Cerebellar cortex (tissue), 1 donor: ENCODE data around the gene IFNA8.
"Not testable (repeated sequence)": the region's sequence is repeated elsewhere in the genome, so short reads cannot be mapped to it uniquely, and the experiment has no call there.

Experiments used
- DNase-seq: peaks from one replicate; pipeline ENCODE4 v3.0.0-alpha.2; 2015; ENCODE audit warnings: low spot score

Gene IFNA8

DNA sequence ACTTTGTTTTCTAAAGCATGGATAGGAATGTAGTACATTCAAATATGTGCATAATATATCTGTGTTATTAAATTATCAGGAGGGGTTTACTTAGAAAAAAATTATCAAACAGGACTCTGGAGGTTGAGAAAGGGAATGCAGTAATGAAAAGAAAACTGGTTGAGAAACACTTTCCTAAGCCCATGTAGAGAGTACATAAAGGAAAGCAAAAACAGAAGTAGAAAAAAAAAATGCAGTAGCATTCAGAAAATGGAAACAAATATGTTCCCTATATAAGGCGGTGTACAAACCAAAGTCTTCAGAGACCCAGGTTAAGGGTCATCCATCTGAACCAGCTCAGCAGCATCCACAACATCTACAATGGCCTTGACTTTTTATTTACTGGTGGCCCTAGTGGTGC, at the start of gene IFNA8:
IFNA8 (plus strand) TSS at position 301 of the 400 bp plus-strand sequence; CDS start at position 361, 60 bp downstream.
- no peak for DNase-seq

DNA sequence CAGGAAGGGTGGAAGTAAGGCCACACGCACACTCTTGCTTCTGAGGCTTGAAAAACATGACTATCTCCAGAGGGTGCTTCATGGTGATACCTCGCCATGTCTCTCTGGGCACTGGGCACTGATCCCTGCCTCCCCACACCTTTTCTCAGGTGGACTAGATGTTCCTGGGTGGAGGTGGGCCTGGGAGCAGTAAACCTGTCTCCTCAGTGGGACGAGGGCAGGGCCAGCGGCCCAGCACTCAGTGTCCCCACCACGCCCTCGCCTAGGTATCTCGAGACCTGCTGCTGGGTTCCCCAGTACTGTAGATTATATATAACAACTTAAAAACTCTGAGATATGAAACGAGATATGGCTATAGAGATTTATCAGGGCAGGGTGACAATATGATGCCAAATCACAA, 46.6 kb upstream of the IFNA8 start:
- no peak for DNase-seq

DNA sequence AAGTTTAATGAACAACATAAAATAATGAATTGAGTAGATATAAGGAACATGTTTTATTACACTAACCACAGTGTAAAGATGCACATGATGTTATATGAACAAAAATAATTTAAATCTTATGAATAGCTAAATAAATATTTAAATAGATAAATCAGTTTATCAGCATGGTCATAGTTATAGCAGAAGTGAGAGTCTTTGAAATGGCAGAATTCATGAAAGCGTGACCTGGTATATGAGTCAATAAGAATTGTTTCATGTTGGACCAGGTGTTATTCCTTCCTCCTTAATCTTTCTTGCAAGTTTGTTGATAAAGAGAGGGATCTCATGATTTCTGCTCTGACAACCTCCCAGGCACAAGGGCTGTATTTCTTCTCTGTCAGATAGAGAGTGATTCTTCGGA, 41.7 kb upstream of the IFNA8 start:
- DNase-seq: not testable (repeated sequence)

DNA sequence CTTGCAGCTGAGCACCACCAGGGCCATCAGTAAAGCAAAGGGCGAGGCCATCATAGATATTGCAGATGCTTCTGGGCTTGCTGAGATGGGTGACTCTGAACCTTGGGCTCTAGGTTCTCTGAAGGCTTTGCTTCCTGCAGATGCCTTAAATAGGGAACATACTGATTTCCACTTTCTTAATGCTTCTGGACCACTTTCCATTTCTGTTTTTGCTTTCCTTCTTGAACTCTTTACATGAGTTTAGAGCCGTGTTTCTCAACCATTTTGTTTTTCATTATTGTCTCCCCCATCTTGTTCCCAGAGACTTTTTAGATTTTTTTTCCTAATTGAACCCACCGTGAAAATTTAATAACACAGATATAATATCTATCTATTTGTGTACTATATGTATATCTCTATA, 41.0 kb upstream of the IFNA8 start, which contains the start of gene IFNA13:
IFNA13 (minus strand) TSS at position 101 of the 400 bp plus-strand sequence; CDS start at position 54, 47 bp downstream.
- no peak for DNase-seq

DNA sequence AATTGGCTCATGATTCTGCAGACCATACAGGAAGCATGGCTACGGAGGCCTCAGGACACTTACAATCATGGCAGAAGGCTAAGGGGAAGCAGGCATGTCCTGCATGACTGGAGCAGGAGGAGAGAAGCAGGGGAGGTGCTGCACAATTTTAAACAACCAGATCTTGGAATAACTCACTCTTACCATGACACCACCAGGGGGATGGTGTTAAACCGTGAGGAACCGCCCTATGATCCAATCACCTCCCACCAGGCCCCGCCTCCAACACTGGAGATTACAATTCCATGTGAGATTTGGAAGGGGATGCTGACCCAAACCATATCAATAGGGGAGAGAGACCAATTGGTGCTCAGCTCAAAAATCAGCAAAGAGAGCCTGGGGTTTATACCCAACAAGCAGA, 37.5 kb upstream of the IFNA8 start:
- not testable (repeated sequence) for DNase-seq

DNA sequence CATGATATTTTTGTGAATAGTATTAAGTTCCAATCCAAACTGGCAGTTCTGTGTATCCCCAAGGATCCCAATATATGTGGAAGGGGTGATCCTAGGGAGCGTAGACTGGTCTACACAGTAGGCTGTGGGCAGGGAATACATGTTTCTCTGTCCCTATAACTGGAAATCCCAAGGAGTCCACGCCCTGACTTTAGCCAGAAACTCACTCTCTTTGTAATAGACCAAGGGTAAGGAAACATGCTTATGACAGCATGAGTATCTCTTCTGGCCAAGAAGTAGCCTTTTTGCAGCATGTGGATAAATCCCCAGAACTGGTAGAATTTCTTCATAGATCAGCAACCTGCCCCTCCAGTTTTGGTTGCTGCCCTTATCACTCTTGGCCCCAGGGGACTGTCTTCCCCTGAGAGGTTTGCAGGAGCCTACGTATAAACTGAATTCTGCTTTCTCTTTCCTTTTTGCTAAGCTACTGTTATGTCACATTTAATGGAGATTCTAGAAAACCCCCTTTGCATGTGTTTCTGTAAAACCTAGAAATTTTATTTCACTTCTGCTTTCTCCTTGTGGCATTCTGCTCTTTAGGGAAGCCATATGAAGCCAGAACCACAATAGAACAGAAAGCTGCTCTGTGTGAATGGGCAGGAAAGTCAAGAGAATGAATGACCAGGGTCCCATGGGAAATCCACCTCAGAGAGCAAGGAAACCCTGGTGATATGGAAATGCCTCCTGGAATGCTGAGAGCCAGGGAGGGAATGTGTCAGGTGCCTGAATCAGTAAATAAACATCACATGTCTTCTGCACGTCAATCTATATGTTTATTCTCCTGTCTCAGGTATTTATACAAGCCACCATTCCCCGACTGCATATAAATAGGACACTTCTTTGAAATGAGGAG, 27.2 kb upstream of the IFNA8 start:
- DNase-seq: no peak

DNA sequence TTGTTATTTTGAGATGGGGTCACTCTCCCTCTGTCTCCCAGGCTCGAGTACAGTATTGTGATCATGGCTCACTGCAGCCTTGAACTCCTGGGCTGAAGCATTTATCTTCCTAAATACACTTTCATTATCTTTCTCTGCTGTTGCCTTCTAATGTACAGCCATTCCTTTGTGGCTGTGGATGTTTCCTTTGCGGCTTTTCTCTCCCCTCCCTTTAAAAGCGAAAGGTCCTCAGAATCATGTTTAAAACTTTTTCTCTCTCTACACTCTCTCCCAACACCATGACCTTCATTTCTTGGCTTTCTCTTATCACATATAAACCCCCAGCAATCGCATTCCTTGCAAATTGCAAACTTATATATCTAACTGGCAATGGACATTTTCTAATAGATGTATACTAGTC, 25.3 kb upstream of the IFNA8 start:
- no peak for DNase-seq

DNA sequence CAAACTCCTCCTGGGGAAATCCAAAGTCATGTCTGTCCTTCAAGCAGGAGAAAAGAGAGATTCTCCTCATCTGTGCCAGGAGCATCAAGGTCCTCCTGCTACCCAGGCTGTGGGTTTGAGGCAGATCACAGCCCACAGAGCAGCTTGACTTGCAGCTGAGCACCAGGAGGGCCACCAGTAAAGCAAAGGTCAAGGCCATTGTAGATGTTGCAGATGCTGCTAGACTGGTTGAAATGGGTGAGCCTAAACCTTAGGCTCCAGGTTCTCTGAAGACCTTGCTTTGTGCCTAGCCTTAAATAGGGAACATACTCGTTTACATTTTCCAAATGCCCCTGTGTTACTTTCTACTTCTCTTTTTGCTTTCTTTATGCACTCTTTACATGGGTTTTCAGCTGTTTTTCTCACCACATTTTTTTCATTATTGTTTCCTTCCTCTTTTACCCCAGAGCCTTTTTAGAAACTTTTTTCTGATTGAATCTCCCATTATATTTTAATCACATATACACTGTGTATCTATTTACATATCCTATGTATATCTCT, 23.7 kb upstream of the IFNA8 start, which contains the start of gene IFNA2:
IFNA2 (minus strand) TSS at position 268 of the 540 bp plus-strand sequence; CDS start at position 199, 69 bp downstream.
- DNase-seq: no peak

DNA sequence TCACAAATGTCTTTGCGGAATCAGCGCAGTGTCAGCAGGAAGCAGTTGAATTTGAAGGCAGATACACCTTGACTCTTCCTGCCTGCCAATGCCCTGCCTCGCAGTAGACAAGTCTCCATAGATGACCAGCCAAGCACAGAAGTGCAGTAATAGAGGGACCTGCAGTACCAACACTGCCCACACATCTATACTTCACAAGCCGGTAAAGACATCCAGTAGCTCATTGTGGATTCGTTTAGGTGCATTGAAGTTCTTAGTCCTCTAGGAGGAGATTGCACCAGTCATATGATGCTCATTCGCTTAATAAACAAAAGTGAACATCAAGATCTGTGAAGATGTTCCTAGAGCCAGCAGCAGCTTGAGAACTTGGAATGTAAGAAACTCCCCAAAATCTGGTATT, 16.6 kb upstream of the IFNA8 start:
- DNase-seq: no peak

DNA sequence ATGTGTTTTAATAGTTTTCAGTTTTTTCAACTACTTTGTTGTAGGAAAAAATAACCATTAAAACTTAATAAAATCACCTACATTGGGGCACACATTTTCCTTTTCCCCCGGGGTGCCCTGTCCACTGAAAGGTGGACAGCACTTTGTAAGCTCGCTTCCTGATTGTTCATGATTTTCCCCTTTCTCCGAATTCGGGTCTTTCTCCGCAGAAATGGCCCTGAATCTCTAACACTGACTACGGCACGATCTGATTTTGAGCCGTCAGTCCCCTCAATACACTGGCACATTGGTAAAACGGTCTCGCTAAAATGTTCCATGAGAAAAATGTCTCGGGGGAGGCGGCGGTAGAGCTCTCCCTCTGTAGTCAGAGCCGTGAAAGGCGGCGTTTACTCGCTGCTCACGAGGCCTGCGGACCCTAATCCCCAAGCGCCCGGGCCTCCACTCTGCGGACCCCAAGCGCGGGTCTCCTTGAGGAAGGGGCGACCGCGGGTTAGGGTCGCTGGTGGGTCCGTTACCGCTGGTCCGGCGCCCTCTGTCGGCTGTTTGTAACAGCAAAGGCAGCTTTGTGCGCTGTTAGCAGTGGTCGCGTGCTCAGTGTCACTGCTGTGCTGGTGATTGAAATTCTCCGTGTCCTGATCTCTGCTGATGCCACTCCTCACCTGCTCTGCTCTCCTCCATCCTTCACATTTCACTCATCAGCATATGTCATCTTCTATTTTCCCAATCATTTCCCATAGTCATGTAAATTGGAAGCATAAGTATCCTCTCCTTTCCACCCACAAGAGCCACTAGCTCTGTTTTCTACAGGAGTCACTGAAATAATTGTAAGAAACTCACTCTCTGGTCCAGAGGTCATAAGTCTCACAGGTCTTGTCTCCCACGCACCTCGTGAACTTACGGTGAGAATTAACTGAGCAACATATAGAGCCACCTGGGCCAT, 12.9 kb upstream of the IFNA8 start:
- DNase-seq: peak; percentile 68

DNA sequence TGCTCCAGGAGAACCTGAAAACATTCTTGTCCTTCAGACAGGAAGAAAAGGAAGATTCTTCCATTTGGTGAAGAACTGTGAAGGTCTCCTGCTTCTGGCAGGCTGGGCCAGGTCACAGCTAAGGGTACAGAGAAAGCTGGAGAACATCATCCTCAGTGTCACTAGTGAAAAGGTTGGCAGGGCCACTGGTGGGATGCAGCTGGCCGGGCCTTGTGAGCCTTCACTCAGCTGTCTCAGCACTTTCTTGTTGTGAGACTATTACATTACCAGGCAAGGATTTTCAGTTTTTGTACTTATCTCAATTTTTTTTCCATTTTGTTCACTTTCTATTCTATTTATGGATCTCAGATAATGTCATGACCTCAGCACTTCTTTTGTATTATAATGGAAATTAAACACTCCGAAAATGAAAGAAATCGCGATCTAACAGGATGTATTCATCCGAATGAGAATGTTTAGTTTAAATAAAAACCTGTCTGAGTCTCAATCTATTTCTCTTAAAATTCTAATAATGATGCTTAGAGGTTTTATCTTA, 9.9 kb upstream of the IFNA8 start:
- no peak for DNase-seq

DNA sequence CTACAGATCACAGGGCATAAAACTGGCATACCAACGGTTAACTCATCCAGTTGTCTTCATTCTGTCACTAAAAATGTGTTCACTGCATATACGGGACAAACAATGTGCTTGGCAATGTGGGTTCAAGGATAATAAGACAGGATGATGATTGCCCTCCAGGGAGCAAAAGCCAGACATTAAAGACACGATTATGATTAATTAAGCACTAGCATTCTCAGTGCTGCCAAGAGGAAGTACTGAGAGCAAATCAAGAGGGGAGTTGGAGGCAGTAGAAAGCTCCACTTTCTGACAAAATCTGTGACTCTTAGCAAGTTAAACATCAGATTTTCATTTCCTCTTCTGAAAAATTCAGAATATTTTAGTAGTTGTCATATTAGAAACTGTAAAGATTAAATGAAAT, 9.0 kb upstream of the IFNA8 start:
- DNase-seq: no peak

DNA sequence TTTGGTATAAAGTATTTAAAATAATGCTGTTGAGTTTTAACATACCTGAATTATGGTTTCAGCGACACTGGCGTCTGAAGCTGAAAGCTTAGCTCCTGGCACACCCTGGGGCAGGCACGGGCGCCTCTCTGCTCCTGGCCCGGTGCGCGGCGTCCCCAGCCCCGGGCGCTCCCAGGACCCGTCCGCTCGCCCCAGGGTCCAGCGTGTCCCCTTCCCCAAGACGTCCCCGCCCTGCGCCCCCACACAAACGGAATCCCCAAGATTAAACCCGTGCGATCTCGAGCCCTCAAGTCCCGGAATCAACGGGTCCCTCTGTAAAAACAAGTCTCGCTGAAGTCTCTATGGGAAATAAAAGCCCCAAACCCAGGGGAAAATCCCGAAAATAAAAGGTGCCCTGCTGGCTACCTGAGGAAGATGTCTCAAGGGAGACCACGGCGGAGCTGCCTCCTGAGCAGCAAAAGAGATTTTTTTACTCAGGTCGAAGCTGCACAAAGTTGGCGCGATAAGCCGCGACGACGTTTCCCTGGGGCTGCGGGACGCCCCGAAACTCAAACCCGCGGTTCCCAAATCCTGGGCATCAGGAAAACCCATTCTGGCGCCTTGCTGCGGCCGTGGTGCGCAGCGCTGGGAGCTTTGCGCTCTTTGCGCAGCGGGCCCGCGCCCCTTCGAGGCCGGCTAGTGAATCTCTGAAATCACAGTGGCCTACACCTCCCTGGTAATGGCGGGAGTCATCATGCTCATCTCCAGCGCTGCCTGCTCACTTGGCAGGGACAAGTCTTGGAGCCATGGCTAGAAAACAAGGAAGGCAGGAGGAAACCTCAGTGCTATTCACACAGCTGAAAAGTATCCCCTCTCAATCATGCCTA, 6.3 kb upstream of the IFNA8 start:
- DNase-seq: peak; percentile 33

DNA sequence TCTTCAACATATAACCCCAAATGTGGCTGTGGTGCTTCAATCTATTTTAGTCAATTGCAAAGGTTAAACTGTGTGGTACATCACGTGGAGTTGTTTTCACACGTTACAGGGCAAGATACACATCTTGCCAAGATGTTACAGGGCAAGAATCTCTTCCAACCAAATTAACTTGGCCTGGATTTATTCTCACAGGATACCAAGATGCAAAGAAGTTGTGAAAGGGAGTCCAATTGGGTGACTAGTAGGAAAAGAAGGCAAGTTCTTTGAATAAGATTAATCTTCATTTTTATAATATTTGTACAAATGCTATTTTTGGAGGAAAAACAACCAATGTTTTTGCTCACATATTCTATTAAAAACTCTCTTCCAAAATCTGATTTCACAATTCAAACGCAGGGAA, 4.8 kb upstream of the IFNA8 start:
- DNase-seq: no peak

DNA sequence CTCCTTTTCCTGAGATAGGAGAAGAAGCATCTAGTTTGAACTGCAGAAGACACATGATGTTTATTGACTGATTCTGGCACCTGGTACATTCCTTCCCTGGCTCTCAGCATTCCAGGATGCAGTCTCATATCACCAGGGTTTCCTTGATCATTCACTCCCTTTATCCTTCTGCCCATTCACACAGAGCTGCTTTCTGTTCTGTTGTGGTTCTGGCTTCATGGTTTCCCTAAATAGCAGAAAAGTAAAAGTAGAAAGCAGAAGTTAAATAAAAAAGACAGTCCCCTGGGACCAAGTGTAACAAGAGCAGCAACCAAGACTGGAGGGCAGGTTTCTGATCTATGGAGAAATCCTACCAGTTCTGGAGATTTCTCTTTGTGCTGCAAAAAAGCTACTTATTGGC, 3.2 kb downstream of the IFNA8 start:
- DNase-seq: no peak

DNA sequence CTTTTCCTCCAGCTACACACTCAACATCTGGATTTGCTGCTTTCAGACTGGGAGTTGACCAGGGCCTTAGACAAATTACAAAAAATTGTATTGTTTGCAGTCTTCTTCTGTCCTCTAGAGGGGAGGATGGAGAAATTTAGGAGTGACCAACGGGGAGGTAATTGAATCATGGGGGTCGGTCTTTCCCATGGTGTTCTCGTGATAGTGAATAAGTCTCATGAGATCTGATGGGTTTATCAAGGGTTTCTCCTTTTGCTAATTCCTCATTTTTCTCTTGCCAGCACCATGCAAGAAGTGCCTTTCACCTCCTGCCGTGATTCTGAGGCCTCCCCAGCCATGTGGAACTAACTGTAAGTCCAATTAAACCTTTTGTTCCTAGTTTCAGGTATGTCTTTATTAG, 4.2 kb downstream of the IFNA8 start:
- DNase-seq: no peak

DNA sequence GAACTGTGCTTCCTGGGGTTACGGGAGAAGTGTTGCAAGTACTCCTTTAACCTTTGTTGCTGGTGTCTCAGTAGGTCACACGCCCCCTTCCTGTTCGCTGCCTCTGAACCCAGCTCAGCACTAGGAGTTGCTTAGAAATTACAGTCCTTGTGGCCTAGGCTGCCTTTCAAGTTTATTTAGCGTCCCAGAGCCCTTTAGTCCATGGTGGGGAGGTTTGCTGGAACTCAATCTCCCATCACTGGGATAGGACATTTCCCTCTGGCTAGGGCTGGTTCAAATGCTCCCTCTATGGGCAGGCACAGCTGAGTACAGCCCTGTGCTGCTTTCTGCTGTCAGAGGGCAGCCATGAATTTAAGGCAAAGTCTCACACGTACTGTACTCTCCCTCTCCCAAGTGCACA, 4.7 kb downstream of the IFNA8 start:
- no peak for DNase-seq

DNA sequence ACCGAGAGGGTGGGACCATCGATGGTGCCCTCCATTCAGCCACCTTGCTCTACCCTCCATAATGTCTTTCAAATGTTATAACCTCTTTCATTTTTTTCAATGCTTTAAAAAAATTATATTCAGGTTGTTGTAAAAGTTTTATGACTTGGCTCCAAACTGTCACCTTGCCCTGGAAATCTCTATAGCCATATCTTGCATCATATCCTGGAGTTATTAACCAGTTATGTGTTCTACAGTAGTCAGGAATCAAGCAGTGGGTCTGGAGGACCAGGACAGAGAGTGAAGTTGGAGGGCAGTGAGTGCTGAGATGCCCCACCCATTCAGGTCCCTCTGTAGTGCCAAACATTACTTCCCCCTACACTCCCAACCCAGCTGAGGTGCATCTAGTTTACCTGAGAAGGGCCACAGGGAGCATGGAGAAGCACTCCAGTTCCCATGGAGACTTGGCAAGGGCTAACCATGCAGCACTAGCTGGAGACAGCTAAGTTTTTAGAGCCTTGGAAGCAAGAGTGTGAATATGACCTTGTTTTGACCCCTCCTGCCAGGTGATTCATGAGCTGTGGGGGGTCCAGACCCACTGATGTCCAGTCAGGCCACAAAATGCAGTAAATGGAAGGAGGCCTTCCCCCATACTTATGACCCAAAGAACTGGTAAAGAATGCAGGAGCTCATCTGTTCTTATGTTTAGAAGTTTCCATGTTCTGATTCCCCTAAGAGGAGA, 5.5 kb downstream of the IFNA8 start:
- DNase-seq: no peak

DNA sequence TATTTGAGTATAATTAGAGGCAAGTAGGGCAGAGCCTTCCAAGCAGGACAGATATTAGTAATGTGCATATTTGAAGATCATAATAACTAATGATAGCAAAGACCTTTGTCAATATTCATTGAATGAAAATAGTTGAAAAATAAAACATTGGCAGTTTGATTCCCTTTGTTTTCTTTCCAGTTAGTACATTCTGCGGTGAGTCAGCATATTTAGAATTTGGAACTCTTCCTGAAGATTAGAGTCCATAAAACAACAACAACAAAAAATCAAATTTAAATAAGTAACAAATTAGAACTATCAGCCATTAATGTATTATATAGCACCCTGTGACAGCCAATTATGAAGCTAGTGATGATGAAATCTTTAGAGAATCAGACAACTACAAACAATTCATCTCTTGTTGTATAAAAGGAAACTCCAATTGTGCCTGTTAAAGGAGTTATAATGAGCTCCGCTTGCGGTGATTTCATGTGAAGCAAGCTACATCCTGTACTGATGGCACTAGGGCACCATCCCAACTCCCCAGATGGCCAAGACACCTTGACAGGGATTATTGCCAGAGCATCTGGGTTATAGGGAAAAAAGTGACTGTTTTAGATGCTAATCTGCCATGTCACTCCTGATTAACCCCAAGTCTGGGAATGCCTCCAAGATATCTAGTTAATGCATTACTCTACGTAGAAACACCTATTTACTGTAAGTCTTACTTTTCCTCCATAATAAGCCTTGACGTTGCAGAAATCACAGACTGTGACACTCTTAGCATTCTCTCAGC, 6.8 kb downstream of the IFNA8 start:
- peak; percentile 95 for DNase-seq

DNA sequence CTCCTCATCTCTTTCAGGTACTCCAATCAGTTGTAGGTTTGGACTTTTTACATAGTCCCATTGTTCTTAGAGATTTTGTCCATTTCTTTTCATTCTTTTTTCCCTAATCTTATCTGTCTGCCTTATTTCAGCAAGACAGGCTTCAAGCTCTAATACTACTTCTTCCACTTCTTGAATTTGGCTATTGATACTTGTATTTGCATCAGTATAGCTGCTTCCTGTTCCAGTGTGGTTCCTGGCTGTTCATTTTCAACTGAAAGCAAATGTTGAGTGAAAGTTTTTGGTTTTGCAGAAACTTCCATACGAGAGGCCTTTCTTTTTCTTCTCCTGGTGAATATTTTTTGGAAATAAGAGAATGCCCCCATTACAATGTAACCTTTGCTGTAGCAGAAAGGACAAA, 19.3 kb downstream of the IFNA8 start:
- no peak for DNase-seq
